K562 (cell line): ENCODE results near the gene DHX35. TPM values are rescaled to one million over a fixed set of nuclear protein-coding genes. Genes with fewer than 3 reads are reported as not detected.

Source experiments
- ARNT ChIP-seq, 2 experiments: fragments of 450-650 bp; IDR thresholded peaks; 2 replicates each; pipeline ENCODE4 v1.6.1; 2016; ENCODE audit warnings: mild to moderate bottlenecking in 1 of 2
- CREM ChIP-seq: IDR thresholded peaks from 2 replicates; pipeline ENCODE4 v1.6.1; 2014; ENCODE audit warnings: antibody characterized with exemption, low read depth
- DACH1 ChIP-seq: fragments of 450-650 bp; IDR thresholded peaks from 2 replicates; pipeline ENCODE4 v1.6.1; 2018; ENCODE audit not compliant: partially characterized antibody
- EZH2 ChIP-seq: IDR thresholded peaks from 2 replicates; pipeline ENCODE4 v1.6.1; 2012; ENCODE audit warnings: low read depth, mild to moderate bottlenecking, inconsistent platforms, low read length, borderline replicate concordance
- GATA2 ChIP-seq: sonication (generic); formaldehyde crosslinking; IDR thresholded peaks from 2 replicates; pipeline ENCODE4 v1.4.0; 2020; ENCODE audit warnings: mild to moderate bottlenecking, missing genetic modification reagents
- HSF4 ChIP-seq: fragments of 250-450 bp; sonication (Bioruptor Pico); IDR thresholded peaks from 2 replicates; pipeline ENCODE4 v2.1.2; 2022; ENCODE audit warnings: mild to moderate bottlenecking, moderate library complexity, borderline replicate concordance
- KAT8 ChIP-seq: fragments of 450-650 bp; IDR thresholded peaks from 2 replicates; pipeline ENCODE4 v1.6.1; 2016; ENCODE audit warnings: low read depth, mild to moderate bottlenecking
- NCOA6 ChIP-seq: fragments of 450-650 bp; IDR thresholded peaks from 2 replicates; pipeline ENCODE4 v1.6.1; 2017; ENCODE audit warnings: mild to moderate bottlenecking
- NKRF ChIP-seq: fragments of 450-650 bp; IDR thresholded peaks from 2 replicates; pipeline ENCODE4 v1.6.1; 2016; ENCODE audit warnings: borderline replicate concordance
- RBM15 ChIP-seq: fragments of 200-400 bp; formaldehyde crosslinking; IDR thresholded peaks from 2 replicates; pipeline ENCODE4 v1.6.1; 2018; ENCODE audit warnings: mild to moderate bottlenecking, low read length, moderate library complexity; ENCODE audit not compliant: insufficient read depth
- RCOR1 ChIP-seq, 2 experiments: IDR thresholded peaks; 2 replicates each; pipeline ENCODE4 v1.6.1; 2012; ENCODE audit warnings: low read depth in 2 of 2, low read length in 2 of 2, borderline replicate concordance in 1 of 2, improper control_type of control experiment in 1 of 2
- SMAD4 ChIP-seq: fragments of 250-450 bp; sonication (Bioruptor Pico); conservative IDR thresholded peaks from 2 replicates; pipeline ENCODE4 v1.8.0; 2021; ENCODE audit warnings: inconsistent platforms, mild to moderate bottlenecking, moderate library complexity
- ZBTB26 ChIP-seq: fragments of 450-650 bp; formaldehyde crosslinking; IDR thresholded peaks from 2 replicates; pipeline ENCODE4 v1.4.0; 2022; ENCODE audit warnings: missing genetic modification characterization
- ZFPM2 ChIP-seq: fragments of 250-450 bp; sonication (Bioruptor Pico); IDR thresholded peaks from 2 replicates; pipeline ENCODE4 v1.5.1; 2022; ENCODE audit warnings: mild to moderate bottlenecking
- ZNF212 ChIP-seq: fragments of 450-650 bp; formaldehyde crosslinking; IDR thresholded peaks from 2 replicates; pipeline ENCODE4 v1.4.0; 2020; ENCODE audit warnings: mild to moderate bottlenecking
- ZNF354B ChIP-seq: fragments of 250-450 bp; sonication (Bioruptor Pico); IDR thresholded peaks from 2 replicates; pipeline ENCODE4 v1.4.0; 2020
- ZNF785 ChIP-seq: fragments of 250-450 bp; sonication (Bioruptor Pico); IDR thresholded peaks from 2 replicates; pipeline ENCODE4 v1.4.0; 2020; ENCODE audit warnings: mild to moderate bottlenecking
- ZSCAN29 ChIP-seq: fragments of 450-650 bp; IDR thresholded peaks from 2 replicates; pipeline ENCODE4 v1.6.1; 2017
- polyA plus RNA-seq, 8 experiments: library from polyadenylated mRNA; depleted of rRNA in 4 of 8; stranded (reverse) in 5 of 8; unstranded in 3 of 8; fragments of >200 nt; fragmentation: Nextera tagmentation in 2 of 8; fragmentation: Illumina TruSeq in 1 of 8; extraction: Ambion mirVana in 2 of 8; extraction: Trizol in 1 of 8; gene quantifications; 2 replicates each; pipeline versions ENCODE4 v1.2.1 to v1.2.3, GENCODE V29; 2011 to 2014; ENCODE audit warnings: inconsistent platforms in 1 of 8, missing spikeins in 1 of 8
- total RNA-seq, 7 experiments: library from RNA; depleted of rRNA in 6 of 7; stranded (reverse); fragments of >200 nt in 6 of 7; fragmentation: Illumina TruSeq in 2 of 7; extraction: Trizol in 2 of 7; gene quantifications; 2 replicates each; pipeline versions ENCODE4 v1.2.1 to v1.2.3, GENCODE V29; 2011 to 2021; ENCODE audit warnings: low replicate concordance in 1 of 7
- TF ChIP-seq, protein P1 (sequence below): fragments of 450-650 bp; IDR thresholded peaks from 2 replicates; pipeline ENCODE4 v1.6.1; 2016; ENCODE audit warnings: mild to moderate bottlenecking
- TF ChIP-seq, protein P2 (sequence below): fragments of 250-450 bp; sonication (Bioruptor Pico); IDR thresholded peaks from 2 replicates; pipeline ENCODE4 v1.4.0; 2020

Gene DHX35
- total and polyA plus RNA-seq, 9 of the 15 experiments (the other 6 are each of a cell fraction or from before 2014, with no cell fraction given): 6.5 to 25.6 (median 16.9) TPM

DNA sequence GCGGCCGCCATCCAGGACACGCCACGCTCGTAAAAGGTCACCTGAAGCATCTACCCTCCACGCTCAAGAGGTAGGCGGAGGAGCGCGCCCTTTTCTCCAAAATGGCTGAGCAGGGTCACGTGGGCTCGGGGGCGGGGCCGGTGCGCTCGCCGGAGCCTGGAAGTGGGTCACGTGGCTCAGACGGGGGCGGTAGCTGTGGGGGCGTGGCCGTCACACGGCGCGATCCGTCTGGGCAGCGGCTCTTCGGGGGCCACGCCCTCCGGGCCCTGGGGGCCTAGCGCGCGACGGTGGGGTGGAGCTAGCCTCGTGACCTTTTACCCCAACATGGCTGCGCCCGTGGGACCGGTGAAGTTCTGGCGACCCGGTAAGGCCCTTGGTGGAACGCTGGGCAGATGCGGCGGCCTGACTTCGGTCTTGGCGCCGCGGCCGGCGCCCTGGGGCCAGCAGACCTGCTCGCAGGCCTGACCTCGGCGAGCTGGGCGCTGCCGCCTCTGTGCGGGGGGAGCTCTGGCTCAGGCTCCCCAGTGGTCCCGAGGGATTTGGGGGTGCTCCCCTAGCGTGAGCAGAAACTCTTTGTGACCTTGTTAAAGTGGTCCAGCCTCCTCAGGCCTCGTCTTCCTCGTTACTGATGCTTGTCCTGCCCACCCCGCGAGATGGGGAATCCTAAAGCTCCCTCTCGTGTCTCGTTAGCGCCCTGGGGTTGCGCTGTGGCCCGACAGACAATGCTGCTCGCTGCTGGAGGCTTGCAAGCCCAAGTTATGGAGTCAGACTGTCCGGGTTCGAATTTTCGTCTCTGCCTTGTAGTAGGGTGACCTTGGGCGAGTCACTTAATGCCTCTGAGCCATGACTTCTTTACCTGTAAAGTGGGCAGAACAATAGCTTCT, at the start of gene DHX35 (continued):
- TF ChIP-seq, protein P1, sequence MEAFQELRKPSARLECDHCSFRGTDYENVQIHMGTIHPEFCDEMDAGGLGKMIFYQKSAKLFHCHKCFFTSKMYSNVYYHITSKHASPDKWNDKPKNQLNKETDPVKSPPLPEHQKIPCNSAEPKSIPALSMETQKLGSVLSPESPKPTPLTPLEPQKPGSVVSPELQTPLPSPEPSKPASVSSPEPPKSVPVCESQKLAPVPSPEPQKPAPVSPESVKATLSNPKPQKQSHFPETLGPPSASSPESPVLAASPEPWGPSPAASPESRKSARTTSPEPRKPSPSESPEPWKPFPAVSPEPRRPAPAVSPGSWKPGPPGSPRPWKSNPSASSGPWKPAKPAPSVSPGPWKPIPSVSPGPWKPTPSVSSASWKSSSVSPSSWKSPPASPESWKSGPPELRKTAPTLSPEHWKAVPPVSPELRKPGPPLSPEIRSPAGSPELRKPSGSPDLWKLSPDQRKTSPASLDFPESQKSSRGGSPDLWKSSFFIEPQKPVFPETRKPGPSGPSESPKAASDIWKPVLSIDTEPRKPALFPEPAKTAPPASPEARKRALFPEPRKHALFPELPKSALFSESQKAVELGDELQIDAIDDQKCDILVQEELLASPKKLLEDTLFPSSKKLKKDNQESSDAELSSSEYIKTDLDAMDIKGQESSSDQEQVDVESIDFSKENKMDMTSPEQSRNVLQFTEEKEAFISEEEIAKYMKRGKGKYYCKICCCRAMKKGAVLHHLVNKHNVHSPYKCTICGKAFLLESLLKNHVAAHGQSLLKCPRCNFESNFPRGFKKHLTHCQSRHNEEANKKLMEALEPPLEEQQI: no peak
- no peak for TF ChIP-seq NCOA6
- TF ChIP-seq HSF4: no peak
- no peak for TF ChIP-seq ZFPM2 (CRISPR knock-in tag)
- no peak for TF ChIP-seq ARNT (IDR thresholded peaks at IDR 0.05)
- TF ChIP-seq DACH1: no peak
- TF ChIP-seq EZH2: no peak
- TF ChIP-seq RBM15: no peak
- TF ChIP-seq ZNF354B: no peak
- no peak for TF ChIP-seq ZBTB26 (CRISPR knock-in tag)
- TF ChIP-seq CREM: peak; percentile 67
- TF ChIP-seq NKRF: peak; percentile 82; the same call in 1 of the 2 replicates
- TF ChIP-seq ZNF212: no peak
- 0 out of 2 replicates have a peak, but pooled peaks have one; percentile 43 for TF ChIP-seq SMAD4 (CRISPR knock-in tag)
- no peak for TF ChIP-seq GATA2 (CRISPR knock-in tag)
- TF ChIP-seq, protein P2, sequence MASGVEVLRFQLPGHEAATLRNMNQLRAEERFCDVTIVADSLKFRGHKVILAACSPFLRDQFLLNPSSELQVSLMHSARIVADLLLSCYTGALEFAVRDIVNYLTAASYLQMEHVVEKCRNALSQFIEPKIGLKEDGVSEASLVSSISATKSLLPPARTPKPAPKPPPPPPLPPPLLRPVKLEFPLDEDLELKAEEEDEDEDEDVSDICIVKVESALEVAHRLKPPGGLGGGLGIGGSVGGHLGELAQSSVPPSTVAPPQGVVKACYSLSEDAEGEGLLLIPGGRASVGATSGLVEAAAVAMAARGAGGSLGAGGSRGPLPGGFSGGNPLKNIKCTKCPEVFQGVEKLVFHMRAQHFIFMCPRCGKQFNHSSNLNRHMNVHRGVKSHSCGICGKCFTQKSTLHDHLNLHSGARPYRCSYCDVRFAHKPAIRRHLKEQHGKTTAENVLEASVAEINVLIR (CRISPR knock-in tag): no peak
- TF ChIP-seq ZSCAN29: no peak
- TF ChIP-seq RCOR1 (IDR thresholded peaks at IDR 0.05; ENCODE audit: borderline replicate concordance in 1 of 2, low read depth in 2 of 2, low read length in 2 of 2): peak; percentile 21 to 57; a peak in 2 of 4 replicates
- no peak for TF ChIP-seq ZNF785 (CRISPR knock-in tag)
- no peak for TF ChIP-seq KAT8
